Measurements from ENCODE around the gene GSTT2B.
"Not testable (repeated sequence)": the region's sequence is repeated elsewhere in the genome, so short reads cannot be mapped to it uniquely, and the experiment has no call there.

GSTT2B gene

GRCh38 chr22:23969071-23969470 lies 8.1 kb upstream of the GSTT2B start:
- Mint-ChIP-seq H3K36me3 (peaks cover 2% of the 10 kb centered on the region), H3K27ac (peak overlapping the region; percentile 64), H3K27me3 (no peaks in the 10 kb centered on the region), H3K4me3 (peak overlapping the region; percentile 46), H3K9me3 (ENCODE audit: low read depth) (no peaks in the 10 kb centered on the region), H3K4me1 (ENCODE audit: low read depth) (peaks cover 19% of the 10 kb centered on the region)

GRCh38 chr22:23966568-23966967 lies 5.6 kb upstream of the GSTT2B start, which contains the start of gene DDTL:
TSS of gene DDTL (plus strand) at chr22:23966888. CDS start at chr22:23966915, 27 bp downstream.
- H3K36me3 Mint-ChIP-seq; H3K27me3 Mint-ChIP-seq; H3K9me3 Mint-ChIP-seq (ENCODE audit: low read depth); H3K4me3 Mint-ChIP-seq; H3K27ac Mint-ChIP-seq: not testable (repeated sequence)
- peaks cover 16% of the 10 kb centered on the region for H3K4me1 Mint-ChIP-seq (ENCODE audit: low read depth)

- H3K27ac Mint-ChIP-seq; H3K4me3 Mint-ChIP-seq; H3K9me3 Mint-ChIP-seq (ENCODE audit: low read depth); H3K27me3 Mint-ChIP-seq; H3K36me3 Mint-ChIP-seq: not testable (repeated sequence)
- peaks cover 16% of the 10 kb centered on the region for H3K4me1 Mint-ChIP-seq (ENCODE audit: low read depth)
Observed at GRCh38 chr22:23966094-23966493, 5.1 kb upstream of the GSTT2B start.

DNA sequence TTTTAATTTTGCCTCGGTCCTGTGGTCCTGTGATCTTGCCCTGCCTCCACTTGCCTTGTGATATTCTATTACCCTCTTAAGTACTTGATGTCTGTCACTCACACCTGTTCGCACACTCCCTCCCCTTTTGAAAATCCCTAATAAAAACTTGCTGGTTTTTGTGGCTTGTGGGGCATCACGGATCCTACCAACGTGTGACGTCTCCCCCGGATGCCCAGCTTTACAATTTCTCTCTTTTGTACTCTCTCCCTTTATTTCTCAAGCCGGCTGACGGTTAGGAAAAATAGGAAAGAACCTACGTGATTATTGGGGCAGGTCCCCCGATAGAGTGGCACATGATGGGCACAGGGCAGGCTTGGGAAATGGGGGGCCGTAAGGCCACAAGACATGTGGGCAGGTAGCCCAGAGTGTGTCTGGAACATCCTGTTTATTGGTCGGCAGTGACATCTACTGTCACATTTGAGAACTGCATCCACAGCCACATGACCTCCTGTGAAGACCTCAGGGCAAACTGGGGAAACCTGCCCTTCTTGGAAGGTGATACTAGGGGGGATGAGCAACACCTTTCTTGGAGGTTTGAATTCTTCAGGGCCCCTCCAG lies 4.6 kb downstream of the GSTT2B start:
- H3K27ac Mint-ChIP-seq = peak overlapping the region; percentile 46
- not testable (repeated sequence) for H3K36me3 Mint-ChIP-seq; H3K27me3 Mint-ChIP-seq; H3K4me1 Mint-ChIP-seq (ENCODE audit: low read depth); H3K9me3 Mint-ChIP-seq (ENCODE audit: low read depth); H3K4me3 Mint-ChIP-seq

- H3K27me3 Mint-ChIP-seq; H3K4me3 Mint-ChIP-seq; H3K9me3 Mint-ChIP-seq (ENCODE audit: low read depth); H3K27ac Mint-ChIP-seq; H3K36me3 Mint-ChIP-seq; H3K4me1 Mint-ChIP-seq (ENCODE audit: low read depth): not testable (repeated sequence)
Observed at GRCh38 chr22:23955886-23956285, 5.1 kb downstream of the GSTT2B start.

DNA sequence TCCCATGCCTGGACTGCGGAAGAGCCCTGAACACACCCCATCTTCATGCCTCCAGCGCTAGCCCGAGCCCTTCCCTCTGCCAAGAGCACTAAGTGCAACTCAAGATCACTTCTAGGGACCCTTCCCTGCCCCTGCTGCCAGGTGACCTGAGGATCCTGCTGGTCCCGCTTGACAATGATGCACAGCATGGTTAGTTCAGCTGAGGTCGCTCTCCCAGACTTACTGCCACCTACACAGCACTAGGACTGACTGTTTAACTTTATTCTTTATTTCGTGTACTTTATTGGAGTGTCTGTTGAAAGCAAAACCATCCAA lies 6.0 kb downstream of the GSTT2B start:
- H3K4me1 Mint-ChIP-seq (ENCODE audit: low read depth); H3K9me3 Mint-ChIP-seq (ENCODE audit: low read depth); H3K4me3 Mint-ChIP-seq: not testable (repeated sequence)

GRCh38 chr22:23954193-23954990 lies 6.6 kb downstream of the GSTT2B start:
- H3K27me3 Mint-ChIP-seq; H3K4me1 Mint-ChIP-seq (ENCODE audit: low read depth); H3K36me3 Mint-ChIP-seq; H3K4me3 Mint-ChIP-seq; H3K27ac Mint-ChIP-seq; H3K9me3 Mint-ChIP-seq (ENCODE audit: low read depth): not testable (repeated sequence)

More for the DNA sequence above, 6.0 kb downstream of the GSTT2B start:
- H3K27ac Mint-ChIP-seq, H3K27me3 Mint-ChIP-seq, H3K36me3 Mint-ChIP-seq: not testable (repeated sequence)

DNA sequence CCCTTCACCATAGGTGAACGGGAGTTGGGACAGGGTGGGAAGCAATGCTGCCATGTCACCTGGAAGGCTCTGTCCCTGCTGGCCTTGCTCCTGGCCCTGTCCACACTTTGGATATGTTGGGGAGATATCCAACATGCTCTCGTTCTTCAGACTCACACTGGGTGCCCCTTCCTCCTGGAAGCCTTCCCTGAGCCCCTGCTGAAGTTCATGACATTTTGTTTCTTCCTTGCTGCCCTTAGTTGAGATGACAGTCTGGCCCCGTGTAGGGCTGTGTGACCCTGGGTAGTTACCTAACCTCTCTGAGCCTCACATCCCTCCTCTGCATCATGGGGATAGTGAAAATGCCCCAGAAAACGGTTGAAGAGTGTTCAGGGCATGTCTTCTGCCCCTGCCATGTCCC lies 7.5 kb downstream of the GSTT2B start:
- not testable (repeated sequence) for H3K36me3 Mint-ChIP-seq; H3K9me3 Mint-ChIP-seq (ENCODE audit: low read depth); H3K27me3 Mint-ChIP-seq; H3K4me3 Mint-ChIP-seq; H3K27ac Mint-ChIP-seq; H3K4me1 Mint-ChIP-seq (ENCODE audit: low read depth)

GRCh38 chr22:23952794-23953405 lies 8.1 kb downstream of the GSTT2B start:
- H3K9me3 Mint-ChIP-seq (ENCODE audit: low read depth); H3K27ac Mint-ChIP-seq; H3K4me1 Mint-ChIP-seq (ENCODE audit: low read depth); H3K4me3 Mint-ChIP-seq; H3K36me3 Mint-ChIP-seq; H3K27me3 Mint-ChIP-seq: not testable (repeated sequence)

GRCh38 chr22:23951383-23951782 lies 9.6 kb downstream of the GSTT2B start:
- not testable (repeated sequence) for H3K36me3 Mint-ChIP-seq; H3K27ac Mint-ChIP-seq; H3K9me3 Mint-ChIP-seq (ENCODE audit: low read depth); H3K27me3 Mint-ChIP-seq; H3K4me1 Mint-ChIP-seq (ENCODE audit: low read depth); H3K4me3 Mint-ChIP-seq

- H3K9me3 Mint-ChIP-seq (ENCODE audit: low read depth); H3K4me1 Mint-ChIP-seq (ENCODE audit: low read depth); H3K36me3 Mint-ChIP-seq; H3K27me3 Mint-ChIP-seq; H3K27ac Mint-ChIP-seq; H3K4me3 Mint-ChIP-seq: not testable (repeated sequence)
Observed at GRCh38 chr22:23949764-23950163, 11.2 kb downstream of the GSTT2B start.

DNA sequence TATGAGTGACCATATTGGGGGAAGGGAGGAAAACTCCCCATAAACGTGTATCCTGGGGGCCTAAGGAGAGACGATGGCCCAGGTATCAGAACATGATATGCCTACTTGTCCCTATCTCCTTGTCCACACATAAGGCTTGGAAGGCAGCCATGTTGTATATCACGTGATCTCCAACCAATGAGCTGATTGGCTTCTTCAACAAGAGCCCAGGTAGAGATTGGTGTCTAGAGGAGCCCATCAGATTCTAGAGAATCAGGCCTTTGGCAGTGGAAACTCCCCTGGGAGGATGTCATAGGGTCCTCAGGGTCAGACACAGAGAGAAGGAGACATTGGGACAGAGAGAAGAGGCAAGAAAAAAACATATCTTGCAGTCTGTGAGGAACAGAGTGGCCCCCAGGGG lies 13.6 kb downstream of the GSTT2B start:
- H3K4me3 Mint-ChIP-seq = not testable (repeated sequence)

GRCh38 chr22:23940166-23940565 lies 20.8 kb downstream of the GSTT2B start:
- not testable (repeated sequence) for H3K4me1 Mint-ChIP-seq (ENCODE audit: low read depth); H3K4me3 Mint-ChIP-seq; H3K9me3 Mint-ChIP-seq (ENCODE audit: low read depth); H3K27me3 Mint-ChIP-seq; H3K27ac Mint-ChIP-seq; H3K36me3 Mint-ChIP-seq

More for the DNA sequence above, 13.6 kb downstream of the GSTT2B start:
- H3K27ac Mint-ChIP-seq; H3K4me1 Mint-ChIP-seq (ENCODE audit: low read depth); H3K27me3 Mint-ChIP-seq; H3K9me3 Mint-ChIP-seq (ENCODE audit: low read depth); H3K36me3 Mint-ChIP-seq: not testable (repeated sequence)

GRCh38 chr22:23939017-23939357 lies 22.0 kb downstream of the GSTT2B start:
- Mint-ChIP-seq H3K9me3 (ENCODE audit: low read depth) (no peaks in the 10 kb centered on the region), H3K36me3 (no peaks in the 10 kb centered on the region), H3K27ac (no peak overlapping the region), H3K27me3 (no peaks in the 10 kb centered on the region), H3K4me3 (no peak overlapping the region), H3K4me1 (ENCODE audit: low read depth) (no peaks in the 10 kb centered on the region)

- H3K4me3 Mint-ChIP-seq = no peak overlapping the region
- no peak overlapping the region for H3K27ac Mint-ChIP-seq
- H3K9me3 Mint-ChIP-seq (ENCODE audit: low read depth) = no peaks in the 10 kb centered on the region
Observed at GRCh38 chr22:23938328-23939016, 22.5 kb downstream of the GSTT2B start.

More at GRCh38 chr22:23938328-23939016, 22.5 kb downstream of the GSTT2B start:
- H3K4me1 Mint-ChIP-seq (ENCODE audit: low read depth) = no peaks in the 10 kb centered on the region
- no peaks in the 10 kb centered on the region for H3K27me3 Mint-ChIP-seq
- no peaks in the 10 kb centered on the region for H3K36me3 Mint-ChIP-seq
